HG02973 (cell line): Measurements from ENCODE around the gene CCDC187.
"Not testable (repeated sequence)": the region's sequence is repeated elsewhere in the genome, so short reads cannot be mapped to it uniquely, and the experiment has no call there.

Source experiments
- ATAC-seq: cut with Tn5 transposase; IDR thresholded peaks from one replicate; pipeline ENCODE4 v1.9.1; 2021; ENCODE audit warnings: moderate library complexity; ENCODE audit not compliant: unreplicated experiment

Gene CCDC187

GRCh38 chr9:136273244-136273865 lies 30.5 kb downstream of the CCDC187 start:
- ATAC-seq: no peak

DNA sequence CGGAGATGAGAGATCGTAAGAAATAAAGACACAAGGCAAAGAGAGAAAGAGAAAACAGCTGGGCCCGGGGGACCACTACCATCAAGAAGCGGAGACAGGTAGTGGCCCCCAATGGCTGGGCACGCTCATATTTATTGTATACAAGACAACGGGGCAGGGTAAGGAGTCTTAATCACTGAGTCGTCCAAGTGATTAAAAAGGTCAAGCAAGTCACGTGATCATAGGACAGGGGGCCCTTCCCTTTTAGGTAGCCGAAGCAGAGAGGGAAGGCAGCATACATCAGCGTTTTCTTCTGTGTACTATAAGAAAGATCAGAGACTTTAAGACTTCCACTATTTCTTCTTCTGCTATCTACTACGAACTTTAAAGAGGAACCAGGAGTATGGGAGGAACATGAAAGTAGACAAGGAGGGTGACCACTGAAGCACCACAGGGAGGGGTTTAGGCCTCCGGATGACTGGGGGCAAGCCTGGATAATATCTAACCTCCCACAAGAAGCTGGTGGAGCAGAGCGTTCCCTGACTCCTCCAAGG lies 33.7 kb downstream of the CCDC187 start:
- ATAC-seq: no peak

DNA sequence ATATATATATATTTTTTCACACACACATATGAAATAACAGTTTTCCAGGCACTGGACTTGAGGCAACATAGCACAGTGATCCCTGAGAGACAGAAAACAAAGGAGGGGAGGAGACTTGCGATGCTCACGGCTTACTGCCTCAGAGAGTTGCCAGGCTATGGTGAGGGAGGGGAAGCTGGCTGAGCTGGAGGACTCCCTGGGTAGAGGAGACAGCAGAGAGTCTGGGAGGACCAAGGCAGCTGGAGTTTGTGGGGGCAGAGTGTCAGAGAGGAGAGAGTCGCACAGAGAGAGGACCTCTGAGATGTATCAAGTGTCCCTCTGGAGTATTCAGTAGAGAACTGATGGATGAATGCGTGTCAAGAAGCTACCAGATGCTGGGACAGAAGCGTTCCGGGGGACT lies 35.2 kb downstream of the CCDC187 start:
- ATAC-seq: no peak

- ATAC-seq: no peak
Measured at GRCh38 chr9:136268318-136268717, 35.6 kb downstream of the CCDC187 start.

GRCh38 chr9:136267261-136268111 lies 36.4 kb downstream of the CCDC187 start:
- peak; percentile 59 for ATAC-seq

GRCh38 chr9:136266641-136267040 lies 37.3 kb downstream of the CCDC187 start:
- ATAC-seq: not testable (repeated sequence)

DNA sequence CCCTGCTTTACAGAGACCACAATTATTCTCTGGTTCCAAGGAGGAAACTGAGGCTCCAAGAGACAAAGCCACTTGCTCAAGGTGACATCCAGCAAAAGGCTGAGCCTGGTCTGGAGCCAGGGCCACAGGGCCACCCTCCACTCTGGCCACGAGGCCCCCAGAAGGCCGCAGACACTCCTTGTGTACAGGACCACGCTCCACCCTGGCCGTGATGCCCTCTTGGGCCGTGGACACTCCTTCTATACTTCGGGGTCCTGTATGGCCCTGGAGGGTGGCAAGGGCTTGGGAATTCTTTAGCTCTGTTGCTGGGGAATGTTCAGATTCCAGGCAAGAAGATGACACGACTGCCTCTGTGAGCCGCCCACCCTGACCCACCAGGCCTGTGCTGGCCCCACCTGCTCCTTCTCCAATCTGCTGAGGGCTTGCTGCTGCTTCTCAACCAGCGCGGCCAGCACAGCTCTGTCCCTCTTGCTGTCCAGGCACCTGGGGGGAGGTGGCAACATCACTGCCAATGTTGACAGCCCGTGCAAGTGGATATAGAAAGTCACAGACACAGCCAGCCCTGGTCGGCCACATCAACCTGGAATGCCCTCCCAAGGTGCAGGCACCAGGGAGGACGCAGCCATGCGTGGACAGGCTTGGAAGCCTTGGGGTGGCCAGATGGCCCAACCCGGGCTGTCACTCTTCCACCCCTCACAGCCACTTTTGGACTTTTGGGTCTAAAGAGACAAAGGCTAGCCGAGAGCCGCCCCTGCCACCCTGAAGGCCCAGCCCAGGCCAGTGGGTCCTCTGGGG lies 38.1 kb downstream of the CCDC187 start:
- no peak for ATAC-seq

GRCh38 chr9:136264441-136265405 lies 39.2 kb downstream of the CCDC187 start:
- ATAC-seq: no peak

DNA sequence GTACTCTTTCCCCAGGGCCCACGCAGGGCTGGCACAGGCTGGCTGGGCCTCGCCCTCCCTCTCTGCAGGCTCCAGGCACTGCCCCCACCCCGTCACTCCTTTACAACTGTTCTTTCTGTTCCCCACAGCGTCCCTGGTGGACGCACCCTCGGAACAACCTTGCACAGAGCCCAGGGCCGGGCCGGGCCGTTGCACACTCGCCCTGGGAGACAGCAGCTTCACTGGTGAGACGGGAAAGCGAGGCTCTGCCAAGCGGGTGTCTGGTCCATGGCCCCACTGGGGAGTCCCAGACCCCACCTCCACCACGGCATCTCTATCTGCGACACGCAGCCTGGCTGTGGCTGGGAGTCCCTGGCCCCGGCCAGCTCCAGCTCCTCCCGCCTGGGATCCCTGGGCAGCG lies 39.9 kb downstream of the CCDC187 start:
- no peak for ATAC-seq

DNA sequence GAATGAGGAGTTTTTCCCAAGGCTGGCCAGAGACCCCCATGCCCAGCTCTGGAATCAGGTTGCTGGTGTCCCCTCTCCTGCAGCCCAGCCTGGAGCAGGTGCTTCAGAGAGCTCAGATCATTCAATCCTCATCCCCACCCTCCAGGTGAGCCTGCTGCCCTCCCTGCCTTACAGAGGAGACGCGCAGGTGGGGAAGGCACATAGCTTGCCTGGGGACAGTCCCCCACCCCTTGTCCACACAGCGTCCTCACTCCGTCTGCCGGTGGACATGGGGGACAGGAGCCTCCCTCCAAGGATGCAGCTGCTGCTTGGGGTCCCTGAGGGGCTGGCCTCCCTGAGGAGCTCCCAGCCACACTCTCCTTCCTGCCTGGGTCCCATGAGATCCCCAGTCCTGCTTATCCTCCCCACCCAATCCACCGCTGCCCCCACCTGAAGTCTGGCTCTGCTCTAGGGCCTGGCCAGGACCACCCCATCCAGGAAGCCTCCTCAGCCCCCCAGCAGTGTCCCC lies 41.2 kb downstream of the CCDC187 start:
- no peak for ATAC-seq

- no peak for ATAC-seq
Measured at GRCh38 chr9:136261686-136262430, 42.0 kb downstream of the CCDC187 start.

GRCh38 chr9:136260936-136261472 lies 42.9 kb downstream of the CCDC187 start:
- ATAC-seq: no peak

DNA sequence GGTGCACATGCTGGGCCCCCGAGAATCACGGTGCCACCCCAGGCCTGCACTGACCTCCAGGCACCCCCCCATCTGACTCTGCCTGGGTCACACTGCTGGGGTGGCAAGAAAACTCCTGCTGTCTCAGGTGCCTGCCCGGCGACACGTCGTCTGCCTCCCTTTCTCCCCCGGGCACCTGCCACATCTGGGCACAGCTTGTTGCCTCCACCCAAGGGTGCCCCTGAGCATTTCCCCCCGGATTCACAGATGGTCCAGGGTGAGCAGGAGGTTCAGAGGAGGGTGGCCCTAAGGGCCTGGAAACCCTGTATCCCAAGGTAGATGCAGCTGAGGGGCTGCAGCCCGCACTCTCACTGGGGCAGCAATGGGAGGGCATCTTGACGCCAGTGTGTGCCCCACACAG lies 43.4 kb downstream of the CCDC187 start:
- ATAC-seq: no peak

DNA sequence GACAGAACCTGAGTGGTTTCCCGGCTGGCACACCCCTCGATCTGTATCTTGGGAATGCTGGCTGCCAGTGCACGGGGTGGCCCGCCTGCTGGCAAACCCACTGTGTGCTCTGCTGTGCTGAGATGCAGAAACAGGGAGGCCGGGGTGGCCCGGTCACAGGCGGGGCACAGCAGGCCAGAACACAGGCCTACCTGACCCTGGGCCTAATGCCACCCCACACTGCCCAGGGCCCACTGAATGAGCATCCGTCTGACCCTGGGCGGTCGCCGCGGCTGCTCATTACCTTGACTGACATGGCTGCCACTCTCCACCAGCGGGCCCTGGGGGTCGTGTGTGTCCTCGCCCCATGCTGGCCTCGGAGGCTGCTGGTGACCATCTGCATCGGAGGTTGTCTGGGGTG lies 44.1 kb downstream of the CCDC187 start:
- no peak for ATAC-seq

- ATAC-seq: no peak
Measured at GRCh38 chr9:136259517-136259813, 44.4 kb downstream of the CCDC187 start.

- ATAC-seq: no peak
Measured at GRCh38 chr9:136258786-136259516, 44.9 kb downstream of the CCDC187 start.

- no peak for ATAC-seq
Measured at GRCh38 chr9:136258299-136258625, 45.6 kb downstream of the CCDC187 start.

DNA sequence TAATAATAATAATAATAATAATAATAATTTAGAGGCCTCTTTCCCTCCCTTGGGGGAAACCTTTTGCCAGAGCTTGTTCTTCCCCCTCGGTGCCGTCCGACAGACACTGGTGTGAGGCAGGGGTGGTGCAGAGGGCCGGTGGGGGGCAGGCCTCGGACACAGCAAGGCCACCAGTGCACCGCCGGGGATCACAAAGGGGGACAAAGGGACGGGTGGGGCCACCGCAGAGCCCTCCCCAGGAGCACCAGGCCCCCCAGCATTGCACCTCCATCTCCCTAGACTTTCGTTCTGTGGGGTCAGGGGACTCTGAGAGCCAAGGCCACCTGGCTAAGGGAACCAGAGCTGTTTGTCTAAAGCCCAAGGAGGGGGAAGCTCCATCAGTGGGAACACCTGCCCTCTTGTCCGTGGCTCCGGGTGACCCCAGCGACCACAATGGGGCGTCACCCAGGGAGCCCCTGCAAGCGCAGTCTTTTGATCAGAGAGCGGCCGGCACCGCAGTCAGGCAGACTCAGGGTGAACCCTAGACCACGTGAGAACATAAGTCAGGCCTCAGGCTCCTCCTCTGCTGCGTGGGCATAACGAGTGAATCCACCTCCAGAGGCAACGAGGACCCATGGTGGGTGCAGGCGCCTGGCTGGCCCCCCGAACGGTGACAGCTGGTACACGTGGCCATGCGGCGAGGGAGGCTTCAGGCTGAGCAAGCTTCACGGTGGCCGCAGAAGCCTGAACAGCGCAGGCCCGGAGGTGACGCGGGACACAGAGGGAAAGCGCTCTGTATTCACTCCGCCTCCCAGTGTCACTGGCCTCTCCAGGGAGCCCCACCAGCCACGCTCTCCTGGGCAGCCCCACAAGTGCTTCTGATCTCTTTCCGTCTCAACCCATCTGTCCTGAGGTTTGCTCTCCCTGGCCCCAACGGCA lies 46.3 kb downstream of the CCDC187 start:
- no peak for ATAC-seq
